Esophagus squamous epithelium (tissue), 4 donors: ENCODE measurements around the gene DNAH9.

Source experiments
- POLR2A ChIP-seq, 4 donors: fragments of 450-650 bp; IDR thresholded peaks; one replicate each; pipeline ENCODE4 v1.6.1; 2017; ENCODE audit warnings: antibody characterized with exemption in 4 of 4, mild to moderate bottlenecking in 4 of 4, moderate library complexity in 3 of 4
- TF ChIP-seq, protein P1 (sequence below), 6 experiments: fragments of 450-650 bp in 4 of 6; fragments of 200-600 bp in 2 of 6; sonication (generic) in 2 of 6; IDR thresholded peaks; one replicate each; pipeline ENCODE4 v1.5.1; 2016 to 2019; ENCODE audit warnings: antibody characterized with exemption in 6 of 6, mild to moderate bottlenecking in 4 of 6, moderate library complexity in 4 of 6

DNA sequence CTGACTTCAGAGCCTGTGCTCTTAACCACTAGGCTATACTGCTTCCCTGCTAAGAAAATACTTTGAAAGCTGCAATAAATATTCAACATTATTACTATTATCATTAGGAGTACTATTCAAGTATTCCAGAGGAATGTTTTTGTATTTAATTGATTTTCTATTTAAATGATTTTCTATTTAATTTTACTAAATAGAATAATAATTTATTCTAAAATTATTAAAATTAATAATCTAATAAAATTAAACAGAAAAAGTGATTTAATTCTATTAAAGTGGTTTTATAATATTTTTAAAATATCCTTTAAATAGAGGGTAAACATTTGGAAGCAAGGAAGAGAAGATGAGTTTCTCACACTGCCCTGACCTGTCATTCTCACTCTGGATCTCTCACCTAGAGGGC is 173.8 kb downstream of the DNAH9 start:
- no peak for TF ChIP-seq POLR2A (IDR thresholded peaks at IDR 0.05)
- TF ChIP-seq, protein P1, sequence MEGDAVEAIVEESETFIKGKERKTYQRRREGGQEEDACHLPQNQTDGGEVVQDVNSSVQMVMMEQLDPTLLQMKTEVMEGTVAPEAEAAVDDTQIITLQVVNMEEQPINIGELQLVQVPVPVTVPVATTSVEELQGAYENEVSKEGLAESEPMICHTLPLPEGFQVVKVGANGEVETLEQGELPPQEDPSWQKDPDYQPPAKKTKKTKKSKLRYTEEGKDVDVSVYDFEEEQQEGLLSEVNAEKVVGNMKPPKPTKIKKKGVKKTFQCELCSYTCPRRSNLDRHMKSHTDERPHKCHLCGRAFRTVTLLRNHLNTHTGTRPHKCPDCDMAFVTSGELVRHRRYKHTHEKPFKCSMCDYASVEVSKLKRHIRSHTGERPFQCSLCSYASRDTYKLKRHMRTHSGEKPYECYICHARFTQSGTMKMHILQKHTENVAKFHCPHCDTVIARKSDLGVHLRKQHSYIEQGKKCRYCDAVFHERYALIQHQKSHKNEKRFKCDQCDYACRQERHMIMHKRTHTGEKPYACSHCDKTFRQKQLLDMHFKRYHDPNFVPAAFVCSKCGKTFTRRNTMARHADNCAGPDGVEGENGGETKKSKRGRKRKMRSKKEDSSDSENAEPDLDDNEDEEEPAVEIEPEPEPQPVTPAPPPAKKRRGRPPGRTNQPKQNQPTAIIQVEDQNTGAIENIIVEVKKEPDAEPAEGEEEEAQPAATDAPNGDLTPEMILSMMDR (IDR thresholded peaks at IDR 0.05) = no peak
